Dermis lymphatic vessel endothelial cell (primary cell): ENCODE results near the gene BAG3. TPM values are rescaled to one million over a fixed set of nuclear protein-coding genes. Genes with fewer than 3 reads are reported as not detected.

Experiments
- total RNA-seq: library from RNA; depleted of rRNA; stranded (reverse); fragments of >200 nt; gene quantifications from 2 replicates; pipeline ENCODE4 v1.2.1, GENCODE V29; 2014

The BAG3 gene
- 3.9 and 5.2 TPM in 2 replicates for total RNA-seq

GRCh38 chr10:119650692-119651513 is at the start of gene BAG3:
Gene BAG3 (plus strand): TSS chr10:119651380. CDS start chr10:119651676, 296 bp downstream.

GRCh38 chr10:119725828-119726675 is 74.9 kb downstream of the BAG3 start, which contains the start of gene INPP5F:
Gene INPP5F (plus strand): TSS chr10:119726050. CDS start chr10:119726263, 213 bp downstream.

Other genes with a start within 250 kb of the BAG3 start
- 0.54 and 2.1 TPM in 2 replicates for gene RGS10, start 108.7 kb upstream of the BAG3 start, total RNA-seq
- gene TIAL1, start 54.4 kb upstream of the BAG3 start, total RNA-seq, result 15.6 and 23.6 TPM in 2 replicates
- 6.1 and 15.6 TPM in 2 replicates for gene INPP5F, start 74.7 kb downstream of the BAG3 start, total RNA-seq
- gene MCMBP, start 221.5 kb downstream of the BAG3 start, total RNA-seq, result 56.5 and 56.8 TPM in 2 replicates
- gene SEC23IP, start 241.3 kb downstream of the BAG3 start, total RNA-seq, result 13.7 and 23.6 TPM in 2 replicates